Measurements from ENCODE around the gene KRTAP10-12.
"Not testable (repeated sequence)": the region's sequence is repeated elsewhere in the genome, so short reads cannot be mapped to it uniquely, and the experiment has no call there.

KRTAP10-12 gene, protein sequence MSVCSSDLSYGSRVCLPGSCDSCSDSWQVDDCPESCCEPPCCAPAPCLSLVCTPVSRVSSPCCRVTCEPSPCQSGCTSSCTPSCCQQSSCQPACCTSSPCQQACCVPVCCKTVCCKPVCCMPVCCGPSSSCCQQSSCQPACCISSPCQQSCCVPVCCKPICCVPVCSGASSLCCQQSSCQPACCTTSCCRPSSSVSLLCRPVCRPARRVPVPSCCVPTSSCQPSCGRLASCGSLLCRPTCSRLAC

DNA sequence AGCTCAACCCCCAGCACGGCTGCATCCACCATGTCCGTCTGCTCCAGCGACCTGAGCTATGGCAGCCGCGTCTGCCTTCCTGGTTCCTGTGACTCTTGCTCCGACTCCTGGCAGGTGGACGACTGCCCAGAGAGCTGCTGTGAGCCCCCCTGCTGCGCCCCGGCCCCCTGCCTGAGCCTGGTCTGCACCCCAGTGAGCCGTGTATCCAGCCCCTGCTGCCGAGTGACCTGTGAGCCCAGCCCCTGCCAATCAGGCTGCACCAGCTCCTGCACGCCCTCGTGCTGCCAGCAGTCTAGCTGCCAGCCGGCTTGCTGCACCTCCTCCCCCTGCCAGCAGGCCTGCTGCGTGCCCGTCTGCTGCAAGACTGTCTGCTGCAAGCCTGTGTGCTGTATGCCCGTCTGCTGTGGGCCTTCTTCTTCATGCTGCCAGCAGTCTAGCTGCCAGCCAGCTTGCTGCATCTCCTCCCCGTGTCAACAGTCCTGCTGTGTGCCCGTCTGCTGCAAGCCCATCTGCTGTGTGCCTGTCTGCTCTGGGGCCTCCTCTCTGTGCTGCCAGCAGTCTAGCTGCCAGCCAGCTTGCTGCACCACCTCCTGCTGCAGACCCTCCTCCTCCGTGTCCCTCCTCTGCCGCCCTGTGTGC is at the start of gene KRTAP10-12:
TSS of gene KRTAP10-12 (plus strand) at position 1 of the 639 bp plus-strand sequence. CDS start at position 31, 30 bp downstream.
- not testable (repeated sequence) for H3K4me3 Mint-ChIP-seq; H3K27ac Mint-ChIP-seq; H3K36me3 Mint-ChIP-seq (ENCODE audit: low read depth); H3K4me1 Mint-ChIP-seq (ENCODE audit: low read depth); H3K9me3 Mint-ChIP-seq; DNase-seq
- H3K27me3 Mint-ChIP-seq: peaks cover 49% of the 10 kb centered on the region

DNA sequence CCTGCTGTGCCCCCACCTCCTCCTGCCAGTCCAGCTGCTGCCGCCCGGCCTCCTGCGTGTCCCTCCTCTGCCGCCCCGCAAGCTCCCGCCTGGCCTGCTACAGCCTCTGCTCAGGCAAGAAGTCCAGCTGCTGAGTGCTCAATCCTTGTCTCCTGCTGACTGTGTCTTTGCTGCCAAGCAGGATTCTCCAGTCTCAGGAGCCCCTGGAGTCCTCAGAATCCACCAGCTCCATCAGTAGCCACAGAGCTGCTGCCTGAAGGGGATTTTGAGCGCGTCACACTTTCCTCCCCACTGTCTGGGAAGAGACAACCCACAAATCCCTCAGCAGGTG is 49.8 kb upstream of the KRTAP10-12 start:
- H3K4me3 Mint-ChIP-seq: no peak overlapping the region
- peaks cover 28% of the 10 kb centered on the region for H3K9me3 Mint-ChIP-seq
- DNase-seq: no peak
- no peaks in the 10 kb centered on the region for H3K4me1 Mint-ChIP-seq (ENCODE audit: low read depth)
- peaks cover 8% of the 10 kb centered on the region for H3K36me3 Mint-ChIP-seq (ENCODE audit: low read depth)
- H3K27me3 Mint-ChIP-seq: no peaks in the 10 kb centered on the region
- no peak overlapping the region for H3K27ac Mint-ChIP-seq

DNA sequence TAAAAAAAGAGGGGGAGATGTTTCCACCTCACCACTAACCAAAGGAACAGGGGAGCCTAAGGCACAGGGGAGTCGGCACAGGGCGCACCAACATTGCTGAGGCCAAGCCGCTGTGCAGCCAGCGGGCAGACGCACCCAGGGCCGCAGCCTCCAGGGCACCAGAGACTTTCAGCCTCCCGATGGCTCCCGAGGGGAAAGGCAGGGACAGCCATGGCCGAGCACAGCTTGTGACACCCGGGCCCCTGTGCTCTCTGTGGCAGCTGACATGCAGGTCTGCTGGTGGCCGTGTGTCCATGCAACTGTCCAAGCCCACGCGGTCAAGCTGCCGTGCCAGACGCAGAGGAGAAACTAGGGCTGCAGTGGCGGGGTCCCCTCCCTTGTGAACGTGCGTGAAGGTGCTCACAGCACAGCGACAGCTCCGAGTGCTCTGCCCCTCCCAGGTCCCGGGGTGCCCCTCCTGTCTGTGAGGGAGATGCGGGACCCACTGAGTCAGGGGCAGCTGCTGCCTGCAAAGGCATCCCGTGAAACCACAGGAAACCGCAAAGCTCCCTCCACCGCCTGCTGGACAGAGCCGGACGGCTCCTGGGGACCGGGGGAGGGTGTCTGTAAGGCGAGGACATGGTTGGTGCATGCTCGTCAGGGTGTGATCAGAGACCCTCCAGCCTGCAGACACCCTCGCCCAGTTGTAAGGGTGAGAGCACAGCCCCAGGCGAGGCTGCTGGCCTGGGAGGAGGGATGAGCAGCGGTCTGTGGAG is 48.2 kb upstream of the KRTAP10-12 start:
- H3K27me3 Mint-ChIP-seq: no peaks in the 10 kb centered on the region
- no peak overlapping the region for H3K27ac Mint-ChIP-seq
- peaks cover 3% of the 10 kb centered on the region for H3K4me1 Mint-ChIP-seq (ENCODE audit: low read depth)
- H3K4me3 Mint-ChIP-seq: no peak overlapping the region
- H3K9me3 Mint-ChIP-seq: peaks cover 18% of the 10 kb centered on the region
- no peak for DNase-seq
- H3K36me3 Mint-ChIP-seq (ENCODE audit: low read depth): peaks cover 8% of the 10 kb centered on the region

DNA sequence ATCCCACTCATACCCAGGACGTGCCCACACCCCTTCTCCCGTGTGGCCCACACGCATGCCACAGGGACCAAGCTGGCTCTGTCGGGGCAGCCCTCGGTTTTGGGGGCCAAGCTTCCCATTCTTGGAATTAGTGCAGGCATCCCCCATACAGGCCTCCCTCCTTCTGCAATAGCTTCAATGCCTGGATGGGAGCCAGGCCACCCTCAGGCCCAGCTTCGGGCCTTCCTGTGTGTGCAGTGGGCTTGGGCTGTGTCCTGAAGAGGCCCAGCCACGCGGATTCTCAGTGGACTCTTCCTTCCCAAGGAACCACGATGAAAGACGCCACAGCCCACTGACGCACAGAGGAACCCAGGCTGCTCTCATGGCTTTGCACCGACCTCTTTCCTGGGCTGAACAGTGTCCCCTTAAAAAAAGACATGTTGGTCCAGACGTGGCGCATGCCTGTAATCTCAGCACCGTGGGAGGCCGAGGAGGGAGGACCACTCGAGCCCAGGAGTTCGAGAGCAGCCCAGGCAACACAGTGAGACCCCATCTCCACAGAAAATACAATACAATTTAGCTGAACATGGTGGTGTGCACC is 47.4 kb upstream of the KRTAP10-12 start:
- Mint-ChIP-seq H3K4me3 (no peak overlapping the region), H3K36me3 (ENCODE audit: low read depth) (peaks cover 5% of the 10 kb centered on the region), H3K27ac (no peak overlapping the region), H3K4me1 (ENCODE audit: low read depth) (peaks cover 12% of the 10 kb centered on the region), H3K9me3 (peaks cover 10% of the 10 kb centered on the region), H3K27me3 (no peaks in the 10 kb centered on the region)
- DNase-seq: no peak

DNA sequence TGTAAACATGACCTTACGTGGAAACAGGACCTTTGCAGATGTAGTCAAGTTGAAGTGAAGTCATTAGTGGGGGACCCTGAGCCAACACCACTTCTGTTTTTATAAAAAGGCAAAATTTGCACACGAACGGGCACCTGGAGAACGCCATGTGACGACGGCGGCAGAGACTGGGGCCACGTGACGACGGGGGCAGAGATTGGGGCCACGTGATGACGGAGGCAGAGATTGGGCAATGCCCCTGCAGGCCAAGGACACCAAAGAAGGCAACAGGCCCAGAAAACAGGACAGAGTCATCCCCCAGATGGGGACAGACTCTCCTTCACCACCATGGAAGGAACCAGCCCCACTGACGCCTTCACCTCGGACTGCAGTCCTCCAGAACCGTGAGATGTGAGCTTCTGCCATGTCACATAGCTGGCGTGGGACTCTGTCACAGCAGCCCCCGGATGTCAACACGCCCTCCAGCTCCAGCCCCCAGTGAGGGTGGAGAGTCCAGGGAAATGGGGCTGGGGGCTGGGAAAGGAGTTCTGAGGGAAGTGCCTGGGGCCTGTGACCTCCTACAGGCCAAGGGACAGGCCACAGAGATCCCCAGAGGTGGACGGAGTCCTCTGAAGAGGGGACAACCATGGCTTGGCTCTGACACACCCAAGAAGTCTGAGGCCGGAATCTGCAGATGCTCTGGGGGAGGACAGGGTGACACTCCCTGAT is 46.6 kb upstream of the KRTAP10-12 start:
- Mint-ChIP-seq H3K4me3 (no peak overlapping the region), H3K4me1 (ENCODE audit: low read depth) (peaks cover 19% of the 10 kb centered on the region), H3K36me3 (ENCODE audit: low read depth) (no peaks in the 10 kb centered on the region), H3K27ac (no peak overlapping the region), H3K9me3 (peaks cover 8% of the 10 kb centered on the region), H3K27me3 (no peaks in the 10 kb centered on the region)
- no peak for DNase-seq

DNA sequence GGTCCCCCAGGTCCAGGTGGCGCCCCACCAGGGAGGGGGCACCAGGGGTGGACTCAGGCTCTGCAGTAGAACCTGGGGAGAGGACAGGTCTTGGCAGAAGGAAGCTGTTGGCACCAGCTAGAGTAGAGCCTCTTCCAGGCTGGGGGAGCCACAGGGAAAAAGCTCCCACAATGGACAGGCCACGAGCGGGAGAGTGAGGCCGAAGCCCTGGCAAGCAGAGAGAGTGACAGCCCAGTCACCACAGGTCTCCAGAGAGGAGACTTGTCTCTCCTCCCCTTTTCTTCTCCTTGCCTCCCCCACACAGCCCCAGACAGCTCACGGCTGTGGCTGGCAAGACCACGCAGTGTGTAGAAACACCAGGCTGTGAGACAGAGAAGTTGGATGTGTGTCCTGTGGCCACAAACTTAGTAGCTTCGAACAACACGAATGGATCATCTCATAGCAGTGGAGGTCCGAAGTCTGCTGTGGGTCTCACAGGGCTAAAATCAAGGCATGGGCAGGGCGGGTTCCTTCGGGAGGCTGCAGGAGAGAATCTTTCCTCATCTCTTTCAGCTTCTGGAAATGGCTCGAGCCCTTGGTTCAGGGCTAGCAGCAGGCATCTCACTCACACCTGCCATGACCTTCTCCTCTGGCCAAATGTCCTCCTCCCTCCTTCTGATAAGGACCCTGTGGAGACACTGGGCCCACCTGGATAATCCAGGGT is 45.8 kb upstream of the KRTAP10-12 start:
- Mint-ChIP-seq H3K27me3 (no peaks in the 10 kb centered on the region), H3K4me3 (no peak overlapping the region), H3K4me1 (ENCODE audit: low read depth) (peaks cover 24% of the 10 kb centered on the region), H3K36me3 (ENCODE audit: low read depth) (peaks cover 3% of the 10 kb centered on the region), H3K27ac (no peak overlapping the region), H3K9me3 (peaks cover 9% of the 10 kb centered on the region)
- no peak for DNase-seq

DNA sequence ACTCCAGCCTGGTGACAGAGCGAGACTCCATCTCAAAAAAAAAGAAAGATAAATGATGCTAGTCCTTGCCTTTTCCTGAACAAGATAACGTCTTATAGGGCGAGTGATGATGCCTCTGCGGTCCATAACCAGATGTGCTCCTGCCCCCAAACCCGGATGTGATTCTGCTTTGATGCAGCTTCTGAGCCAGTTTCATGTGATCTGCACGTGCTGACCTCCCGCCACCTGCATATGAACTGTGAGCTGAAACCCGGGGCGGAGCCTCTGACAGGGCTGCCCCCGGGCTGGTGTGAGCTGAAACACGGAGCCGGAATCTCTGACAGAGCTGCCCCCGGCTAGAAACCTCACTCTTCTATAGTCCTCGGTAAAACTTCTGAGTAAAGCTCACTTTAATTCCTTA is 43.8 kb upstream of the KRTAP10-12 start:
- Mint-ChIP-seq H3K9me3 (peaks cover 25% of the 10 kb centered on the region), H3K4me1 (ENCODE audit: low read depth) (peaks cover 41% of the 10 kb centered on the region), H3K27me3 (no peaks in the 10 kb centered on the region), H3K27ac (no peak overlapping the region), H3K36me3 (ENCODE audit: low read depth) (peaks cover 11% of the 10 kb centered on the region), H3K4me3 (no peak overlapping the region)
- no peak for DNase-seq

DNA sequence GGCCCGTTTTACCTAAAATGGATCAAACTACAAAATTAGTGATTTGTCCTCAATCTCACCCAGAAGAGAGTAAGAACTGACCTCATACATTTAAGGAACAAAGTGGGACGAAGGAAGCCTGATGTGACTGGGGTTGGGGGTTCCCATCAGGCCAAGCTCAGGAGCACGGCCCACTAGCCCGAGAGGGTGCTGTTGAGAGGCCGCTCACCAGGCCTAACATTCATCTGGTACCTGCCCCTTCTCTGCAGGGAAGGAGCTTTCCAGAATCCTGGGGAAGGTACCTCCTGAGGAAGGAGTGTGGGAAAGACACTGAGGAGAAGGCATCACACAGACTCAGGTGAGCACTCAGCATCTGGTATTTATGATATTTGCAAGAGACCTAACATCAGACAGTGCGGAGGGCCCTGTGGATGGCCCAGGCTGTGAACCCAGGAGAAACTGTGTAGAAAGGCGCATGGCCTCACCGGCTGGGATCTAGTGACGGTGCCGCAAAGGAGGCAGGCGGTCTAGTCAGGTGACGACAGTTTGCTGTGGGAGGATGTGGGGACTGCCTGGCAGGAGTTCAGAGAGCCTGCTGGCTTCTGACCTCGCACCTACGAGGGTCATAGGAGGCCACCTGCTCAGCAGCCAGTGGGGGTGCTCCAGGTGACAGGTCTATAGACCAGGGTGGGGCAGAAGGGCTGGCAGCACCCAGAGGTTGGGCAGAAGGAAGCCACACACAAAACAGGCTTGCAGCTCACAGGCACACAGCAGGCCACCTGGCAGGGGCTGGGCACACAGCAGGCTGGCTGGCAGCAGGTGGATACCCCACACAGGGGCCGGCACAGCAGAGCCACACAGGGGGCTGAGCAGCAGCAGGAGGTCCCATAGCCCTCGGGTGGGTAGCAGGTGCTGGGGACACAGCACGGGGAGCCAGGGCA is 43.1 kb upstream of the KRTAP10-12 start:
- Mint-ChIP-seq H3K9me3 (peaks cover 26% of the 10 kb centered on the region), H3K36me3 (ENCODE audit: low read depth) (peaks cover 11% of the 10 kb centered on the region), H3K27me3 (no peaks in the 10 kb centered on the region), H3K4me3 (no peak overlapping the region), H3K4me1 (ENCODE audit: low read depth) (peaks cover 49% of the 10 kb centered on the region), H3K27ac (no peak overlapping the region)
- peak; percentile 49 for DNase-seq

DNA sequence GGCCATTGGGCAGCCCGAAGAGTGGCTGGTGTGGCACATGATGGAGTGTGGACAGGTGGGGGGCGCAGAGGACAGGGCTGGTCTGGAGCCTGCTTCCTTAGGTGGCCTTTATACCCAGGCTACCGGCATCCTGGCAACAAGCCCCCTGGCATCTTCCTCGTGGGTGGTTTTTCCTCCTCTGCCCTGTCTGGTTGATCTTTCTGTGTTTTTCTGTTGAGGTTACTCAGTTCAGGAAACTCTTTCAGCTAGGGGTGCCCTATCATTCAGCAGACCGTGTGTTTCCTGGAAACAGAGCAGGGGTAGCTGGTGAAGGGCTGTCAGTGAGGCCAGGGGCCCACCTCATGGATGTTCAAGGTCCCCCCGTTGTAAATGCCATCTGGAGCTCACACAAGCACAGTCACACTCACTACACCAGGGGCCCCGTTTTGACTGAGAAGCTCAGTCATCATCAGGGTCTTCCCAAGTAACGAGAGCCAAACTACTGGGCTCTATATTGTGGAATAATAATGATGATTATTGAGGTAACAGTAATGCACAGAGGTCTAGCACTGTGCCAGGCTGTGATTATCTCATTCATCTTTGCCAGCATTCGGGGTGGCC is 42.3 kb upstream of the KRTAP10-12 start, which contains the start of gene KRTAP12-4:
TSS of gene KRTAP12-4 (minus strand) at position 84 of the 600 bp plus-strand sequence. CDS start at position 39, 45 bp downstream.
- DNase-seq: no peak
- peaks cover 54% of the 10 kb centered on the region for H3K4me1 Mint-ChIP-seq (ENCODE audit: low read depth)
- peaks cover 26% of the 10 kb centered on the region for H3K9me3 Mint-ChIP-seq
- no peak within 1 kb of the TSS for H3K27ac Mint-ChIP-seq
- peaks cover 11% of the 10 kb centered on the region for H3K36me3 Mint-ChIP-seq (ENCODE audit: low read depth)
- H3K4me3 Mint-ChIP-seq: no peak within 1 kb of the TSS
- no peaks in the 10 kb centered on the region for H3K27me3 Mint-ChIP-seq

DNA sequence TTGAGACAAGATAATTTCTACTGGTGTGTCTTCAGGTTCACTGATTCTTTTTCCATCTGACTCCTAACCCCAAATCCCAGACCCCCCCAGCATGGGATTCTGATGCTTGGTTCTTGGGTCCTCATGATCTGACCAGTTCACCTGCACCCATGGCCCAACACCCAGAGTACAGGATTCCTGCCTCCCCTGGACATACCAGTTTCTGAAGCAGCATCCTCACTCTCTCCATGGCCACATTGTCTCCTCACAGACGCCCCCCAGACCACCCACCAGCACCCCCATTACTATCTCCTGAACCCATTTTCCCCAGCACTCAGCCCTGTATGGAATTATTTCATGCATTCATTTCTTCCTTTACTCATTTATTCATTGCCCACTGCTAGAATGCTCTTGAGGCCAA is 40.1 kb upstream of the KRTAP10-12 start:
- peaks cover 11% of the 10 kb centered on the region for H3K36me3 Mint-ChIP-seq (ENCODE audit: low read depth)
- peaks cover 30% of the 10 kb centered on the region for H3K9me3 Mint-ChIP-seq
- no peaks in the 10 kb centered on the region for H3K27me3 Mint-ChIP-seq
- DNase-seq: no peak
- H3K27ac Mint-ChIP-seq: no peak overlapping the region
- H3K4me1 Mint-ChIP-seq (ENCODE audit: low read depth): peaks cover 56% of the 10 kb centered on the region
- H3K4me3 Mint-ChIP-seq: no peak overlapping the region

DNA sequence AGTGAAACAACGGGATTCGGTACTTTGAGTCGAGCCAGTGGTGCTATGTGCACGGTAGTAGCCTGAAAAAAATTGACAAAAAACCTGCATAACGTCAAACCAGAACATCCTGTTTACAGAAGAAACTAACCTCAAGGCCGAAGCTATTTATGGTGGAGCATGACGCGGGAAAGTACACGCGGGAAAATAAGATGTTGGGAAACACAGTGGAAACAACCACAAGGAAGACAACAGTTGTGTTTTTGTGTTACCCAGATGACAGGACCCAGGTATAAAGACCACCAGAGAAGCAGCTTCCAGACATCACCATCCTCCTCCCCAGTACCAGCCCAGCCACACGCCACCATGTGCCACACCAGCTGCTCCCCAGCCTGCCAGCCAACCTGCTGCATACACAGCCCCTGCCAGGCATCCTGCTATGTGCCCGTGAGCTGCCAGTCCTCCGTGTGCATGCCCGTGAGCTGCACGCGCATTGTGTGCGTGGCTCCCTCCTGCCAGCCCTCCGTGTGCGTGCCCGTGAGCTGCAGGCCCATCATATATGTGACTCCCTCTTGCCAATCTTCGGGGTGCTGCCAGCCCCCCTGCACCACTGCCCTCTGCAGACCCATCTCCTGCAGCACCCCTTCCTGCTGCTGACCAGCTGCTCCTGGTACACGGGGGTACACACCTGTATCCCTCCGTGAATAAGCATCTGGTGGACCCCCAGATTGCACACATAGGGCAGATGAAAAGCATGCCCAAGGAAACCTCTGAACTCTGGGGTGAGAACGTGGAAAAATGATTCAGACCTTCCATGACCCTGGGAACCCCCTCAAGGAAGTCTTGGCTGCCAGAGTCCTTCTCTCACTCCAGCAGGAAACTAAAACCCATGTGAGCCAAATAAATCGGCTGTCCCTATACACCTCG is 39.1 kb upstream of the KRTAP10-12 start, which contains the start of gene KRTAP12-3:
TSS of gene KRTAP12-3 (plus strand) at position 298 of the 906 bp plus-strand sequence. CDS start at position 346, 48 bp downstream.
- H3K4me1 Mint-ChIP-seq (ENCODE audit: low read depth): peaks cover 56% of the 10 kb centered on the region

DNA sequence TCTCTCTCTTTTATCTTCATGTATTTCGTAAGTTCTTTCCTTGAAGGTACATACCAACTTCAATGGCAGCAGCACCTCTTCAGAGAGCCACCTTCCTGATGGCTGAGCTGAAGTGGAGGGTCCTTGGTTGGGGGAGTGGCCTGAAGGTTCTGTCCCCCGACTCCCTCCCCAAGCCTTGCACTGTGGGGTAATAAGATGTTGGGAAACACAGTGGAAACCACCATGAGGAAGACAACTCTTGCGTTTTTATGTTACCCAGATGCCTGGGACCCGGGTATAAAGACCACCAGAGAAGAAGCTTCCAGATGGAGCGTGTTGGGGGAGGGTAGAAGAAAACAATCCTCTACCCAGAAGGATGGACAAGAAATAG is 38.4 kb upstream of the KRTAP10-12 start:
- peaks cover 32% of the 10 kb centered on the region for H3K9me3 Mint-ChIP-seq
- peak overlapping the region; percentile 78 for H3K27ac Mint-ChIP-seq
- DNase-seq: no peak
- peaks cover 11% of the 10 kb centered on the region for H3K36me3 Mint-ChIP-seq (ENCODE audit: low read depth)
- no peaks in the 10 kb centered on the region for H3K27me3 Mint-ChIP-seq
- H3K4me3 Mint-ChIP-seq: no peak overlapping the region
- peaks cover 54% of the 10 kb centered on the region for H3K4me1 Mint-ChIP-seq (ENCODE audit: low read depth)

More for the DNA sequence above, 39.1 kb upstream of the KRTAP10-12 start, which contains the start of gene KRTAP12-3:
- peak within 1 kb of the TSS; percentile 78 for H3K27ac Mint-ChIP-seq
- no peaks in the 10 kb centered on the region for H3K27me3 Mint-ChIP-seq
- H3K9me3 Mint-ChIP-seq: peaks cover 34% of the 10 kb centered on the region
- H3K36me3 Mint-ChIP-seq (ENCODE audit: low read depth): peaks cover 11% of the 10 kb centered on the region
- H3K4me3 Mint-ChIP-seq: peak within 1 kb of the TSS; percentile 49
- DNase-seq: no peak
